NB4 (cell line): ENCODE data around the gene ALX4.

Experiments
- DNase-seq: peaks from one replicate; pipeline ENCODE4 v3.0.0; 2010; ENCODE audit warnings: low read depth
- H3K4me3 ChIP-seq: one replicate; pipeline ENCODE4 v1.5.1; 2011; ENCODE audit warnings: mild to moderate bottlenecking, low read depth, low read length, moderate library complexity
- CTCF ChIP-seq: IDR thresholded peaks from one replicate; pipeline ENCODE4 v1.5.1; 2012; ENCODE audit warnings: low read depth, low read length
- MYC ChIP-seq: IDR thresholded peaks from 2 replicates; pipeline ENCODE4 v1.6.1; 2011; ENCODE audit warnings: low read depth, low read length
- POLR2A ChIP-seq: IDR thresholded peaks from 2 replicates; pipeline ENCODE4 v1.6.1; 2011; ENCODE audit warnings: mild to moderate bottlenecking; ENCODE audit not compliant: insufficient read length; ENCODE audit errors: extremely low read depth
- TF ChIP-seq, protein P1 (sequence below): IDR thresholded peaks from 2 replicates; pipeline ENCODE4 v1.6.1; 2011; ENCODE audit warnings: low read depth, low read length

The ALX4 gene

DNA sequence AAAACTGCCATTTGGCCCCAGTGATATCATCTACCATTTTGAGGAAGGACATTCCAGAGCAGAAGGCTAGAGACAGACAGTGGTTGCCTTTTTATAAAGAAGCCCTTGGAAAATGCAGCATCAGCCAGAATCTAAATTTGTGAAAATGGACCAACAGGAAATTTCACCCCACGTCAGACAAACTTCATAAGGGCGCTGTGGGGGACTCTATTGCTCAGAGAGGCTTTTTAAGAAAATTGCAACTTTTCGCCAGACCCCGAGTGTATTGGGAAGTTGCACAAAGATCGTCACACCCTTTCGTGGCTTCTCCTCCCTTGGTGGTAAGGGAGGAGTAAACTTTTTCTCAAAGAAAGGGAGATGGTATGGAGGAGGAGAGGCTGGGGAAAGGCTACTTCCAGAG lies 12.3 kb upstream of the ALX4 start:
- H3K4me3 ChIP-seq, result no peak overlapping the region
- TF ChIP-seq CTCF, result no peak
- TF ChIP-seq, protein P1, sequence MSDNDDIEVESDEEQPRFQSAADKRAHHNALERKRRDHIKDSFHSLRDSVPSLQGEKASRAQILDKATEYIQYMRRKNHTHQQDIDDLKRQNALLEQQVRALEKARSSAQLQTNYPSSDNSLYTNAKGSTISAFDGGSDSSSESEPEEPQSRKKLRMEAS, result no peak
- no peak for TF ChIP-seq POLR2A
- TF ChIP-seq MYC, result no peak
- no peak for DNase-seq

GRCh38 chr11:44321059-44321458 lies 11.1 kb upstream of the ALX4 start:
- H3K4me3 ChIP-seq, result no peak overlapping the region
- TF ChIP-seq CTCF (no peak), MYC (no peak), POLR2A (no peak)
- TF ChIP-seq, protein P1, result no peak
- no peak for DNase-seq

DNA sequence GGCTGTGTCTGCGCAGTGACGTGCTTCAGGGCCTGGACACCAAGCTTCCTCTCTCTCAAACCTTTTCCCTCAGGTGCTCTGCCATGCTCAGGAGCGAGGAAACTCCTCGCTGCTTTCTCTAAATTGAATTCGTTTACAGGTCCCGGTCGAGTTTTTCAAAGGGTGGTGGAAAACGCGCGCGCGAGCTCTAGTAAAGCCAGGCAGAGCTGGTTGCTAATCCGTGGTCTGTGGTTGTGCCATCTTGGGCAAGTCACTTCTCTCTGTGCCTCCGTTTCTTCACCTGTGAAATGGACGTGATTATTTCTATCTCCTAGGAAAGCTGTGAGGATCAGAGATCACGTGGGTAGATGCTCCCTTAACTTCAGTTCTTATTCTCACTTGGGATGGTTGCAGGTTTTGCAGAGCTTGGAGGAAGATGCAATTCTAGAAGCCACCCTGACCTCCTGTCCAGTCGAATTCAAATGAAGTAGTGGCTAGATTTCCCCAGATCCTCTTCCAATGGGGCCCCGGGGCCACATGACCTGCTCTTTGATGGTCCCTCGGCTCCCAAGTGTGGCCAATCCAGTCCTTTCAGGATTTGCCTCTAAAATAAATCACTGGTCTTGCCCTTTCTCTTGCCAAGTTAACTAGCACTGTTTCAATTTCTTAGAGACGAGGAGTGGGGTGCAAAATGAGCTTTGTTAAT lies 10.5 kb upstream of the ALX4 start:
- no peak overlapping the region for H3K4me3 ChIP-seq
- TF ChIP-seq, protein P1, result no peak
- no peak for TF ChIP-seq CTCF
- TF ChIP-seq MYC, result no peak
- TF ChIP-seq POLR2A, result no peak
- no peak for DNase-seq

DNA sequence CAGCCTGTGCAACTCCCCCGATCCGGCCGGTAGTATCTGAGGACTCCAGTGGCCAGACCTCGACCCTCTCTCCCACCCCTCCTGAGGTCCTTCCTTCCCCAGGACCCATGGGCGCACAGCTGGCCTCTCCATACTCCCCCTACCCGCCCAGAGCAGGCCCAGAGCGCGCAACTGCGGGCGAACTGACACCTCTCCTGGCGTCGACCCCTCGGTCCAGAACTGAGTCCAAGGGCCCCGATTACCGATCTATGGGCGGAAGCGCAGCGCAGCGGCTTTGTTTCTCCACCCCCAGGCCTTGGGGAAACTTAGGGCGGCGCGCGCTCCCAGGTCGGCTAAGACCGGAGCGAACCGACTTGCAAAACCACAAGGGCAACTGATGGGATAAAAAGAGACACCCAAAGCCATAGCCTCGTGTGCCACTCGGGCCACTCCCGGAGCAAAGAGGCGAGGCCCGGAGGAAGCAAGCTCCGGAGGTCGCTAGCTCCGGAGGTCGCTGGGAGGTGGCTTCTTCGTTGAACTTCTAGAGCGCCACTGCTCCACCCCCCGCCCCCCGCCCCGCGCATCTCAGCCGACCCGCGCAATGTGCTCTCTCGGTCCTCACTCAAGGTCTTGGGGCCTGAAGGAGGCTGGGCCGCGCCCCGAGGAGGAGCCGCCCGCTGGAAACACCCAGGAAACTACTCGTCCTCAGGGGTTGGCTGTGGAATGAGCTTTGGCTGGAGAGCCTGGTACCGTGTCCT lies 9.8 kb upstream of the ALX4 start:
- no peak overlapping the region for H3K4me3 ChIP-seq
- DNase-seq, result peak; percentile 37
- TF ChIP-seq, protein P1, result no peak
- no peak for TF ChIP-seq MYC
- TF ChIP-seq POLR2A, result no peak
- TF ChIP-seq CTCF, result no peak

DNA sequence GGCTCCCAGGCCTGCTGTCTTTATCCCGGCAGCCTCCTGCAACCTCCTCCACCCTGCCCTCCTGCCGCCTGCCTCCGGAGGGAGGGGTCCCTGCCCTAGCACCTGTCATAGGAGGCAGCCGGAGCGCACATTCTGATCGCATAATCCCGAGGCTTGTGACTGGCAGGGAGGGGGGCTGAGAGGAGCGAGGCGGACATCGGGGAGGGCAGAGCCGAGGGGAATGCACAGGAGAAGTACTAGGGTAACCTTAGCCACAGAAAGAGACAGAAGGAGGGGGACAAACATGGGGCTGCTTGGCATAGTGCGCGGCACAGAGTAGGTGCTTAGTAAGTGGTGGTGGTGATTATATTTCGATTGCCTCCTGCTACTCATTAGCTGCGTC lies 9.2 kb upstream of the ALX4 start:
- H3K4me3 ChIP-seq, result no peak overlapping the region
- TF ChIP-seq POLR2A (no peak), CTCF (no peak), MYC (no peak)
- TF ChIP-seq, protein P1, result no peak
- no peak for DNase-seq
